A673 (cell line): ENCODE results near the gene USP2. TPM values are rescaled to one million over a fixed set of nuclear protein-coding genes. Genes with fewer than 3 reads are reported as not detected.

Source experiments
- BruUV-seq: library from RNA; stranded (reverse); fragments of 400-500 nt; replicated peaks from 2 replicates; lab custom pipeline; 2021; lab: Mats Ljungman, UMichigan
- CTCF ChIA-PET: fragments of 300-600 bp; sonication (Branson Sonifier 250); formaldehyde crosslinking; loops from one replicate; lab custom pipeline; 2022; ENCODE audit warnings: antibody characterized with exemption; lab: Charles Lee
- POLR2A ChIA-PET: fragments of 300-600 bp; sonication (Branson Sonifier 250); formaldehyde crosslinking; loops from one replicate; lab custom pipeline; 2022; ENCODE audit warnings: antibody characterized with exemption; ENCODE audit not compliant: low non-redundant PET; lab: Charles Lee
- DNase-seq: peaks from one replicate; pipeline ENCODE4 v3.0.0-alpha.2; 2015; ENCODE audit warnings: low spot score
- H3K27ac ChIP-seq: fragments of 200-600 bp; sonication (generic); 2 replicates; pipeline ENCODE4 v1.5.1; 2016; ENCODE audit warnings: mixed run types, low read depth, mild to moderate bottlenecking, mixed read lengths, antibody characterized with exemption, low read length; ENCODE audit not compliant: poor library complexity, severe bottlenecking
- H3K27me3 ChIP-seq: fragments of 200-600 bp; sonication (generic); replicated peaks from 2 replicates; pipeline ENCODE4 v1.6.1; 2017; ENCODE audit warnings: mixed run types, low read depth, mild to moderate bottlenecking, mixed read lengths, antibody characterized with exemption, low read length; ENCODE audit not compliant: insufficient read depth, poor library complexity
- H3K36me3 ChIP-seq: fragments of 200-600 bp; sonication (generic); 2 replicates; pipeline ENCODE4 v1.6.1; 2016; ENCODE audit warnings: mixed run types, mild to moderate bottlenecking, mixed read lengths, antibody characterized with exemption, low read length; ENCODE audit not compliant: insufficient read depth, poor library complexity, severe bottlenecking
- H3K4me1 ChIP-seq: fragments of 200-600 bp; sonication (generic); 2 replicates; pipeline ENCODE4 v1.6.1; 2017; ENCODE audit warnings: mixed run types, mild to moderate bottlenecking, mixed read lengths, antibody characterized with exemption, low read length; ENCODE audit not compliant: insufficient read depth, poor library complexity, severe bottlenecking
- H3K4me3 ChIP-seq: fragments of 200-600 bp; sonication (generic); 2 replicates; pipeline ENCODE4 v1.5.1; 2016; ENCODE audit warnings: low read depth, mixed run types, mild to moderate bottlenecking, mixed read lengths, low read length; ENCODE audit not compliant: poor library complexity, severe bottlenecking
- H3K9me3 ChIP-seq: fragments of 200-600 bp; sonication (generic); 2 replicates; pipeline ENCODE4 v1.6.1; 2016; ENCODE audit warnings: mixed run types, low read depth, mild to moderate bottlenecking, mixed read lengths, antibody characterized with exemption, low read length; ENCODE audit not compliant: poor library complexity, severe bottlenecking
- CTCF ChIP-seq: fragments of 300-800, 200-600 bp; sonication (generic); conservative IDR thresholded peaks from 2 replicates; pipeline ENCODE4 v1.5.1; 2017; ENCODE audit warnings: low read depth, mild to moderate bottlenecking, antibody characterized with exemption, low read length, moderate library complexity, mixed read lengths
- EZH2 ChIP-seq: fragments of 200-600 bp; sonication (generic); IDR thresholded peaks from 2 replicates; pipeline ENCODE4 v1.6.1; 2017; ENCODE audit warnings: borderline replicate concordance, low read depth, mild to moderate bottlenecking, mixed read lengths, antibody characterized with exemption, low read length; ENCODE audit not compliant: poor library complexity, severe bottlenecking
- intact Hi-C: fragments of 100-400 bp; cut with micrococcal nuclease; formaldehyde crosslinking; loops from one replicate; pipeline ENCODE4 v1.10.0; 2022; ENCODE audit not compliant: unreplicated experiment
- total RNA-seq: library from RNA; stranded (reverse); gene quantifications from 2 replicates; pipeline ENCODE4 v1.2.3, GENCODE V29; 2021

The USP2 gene
- total RNA-seq, 1 experiment from 2014 or later = 4.8 TPM

GRCh38 chr11:119342362-119343130 lies 38.9 kb downstream of the USP2 start:
- H3K36me3 ChIP-seq = no peaks in the 10 kb centered on the region
- TF ChIP-seq EZH2 (no peak), CTCF (no peak)
- intact Hi-C loops = no loop called here
- BruUV-seq = no TSS peak
- ChIA-PET CTCF (no interaction called here), POLR2A (no interaction called here)
- no peak overlapping the region for H3K27ac ChIP-seq
- no peak overlapping the region for H3K4me3 ChIP-seq
- DNase-seq = no peak
- H3K9me3 ChIP-seq = no peaks in the 10 kb centered on the region
- H3K4me1 ChIP-seq = peaks cover 28% of the 10 kb centered on the region
- peaks cover 16% of the 10 kb centered on the region for H3K27me3 ChIP-seq

GRCh38 chr11:119342023-119342300 lies 39.5 kb downstream of the USP2 start:
- TF ChIP-seq EZH2 (no peak), CTCF (no peak)
- intact Hi-C loops = no loop called here
- Histone ChIP-seq H3K27ac (no peak overlapping the region), H3K4me1 (peaks cover 31% of the 10 kb centered on the region), H3K27me3 (peaks cover 16% of the 10 kb centered on the region), H3K36me3 (no peaks in the 10 kb centered on the region), H3K9me3 (no peaks in the 10 kb centered on the region), H3K4me3 (no peak overlapping the region)
- CTCF ChIA-PET = interaction anchor here (0.6 kb wide), 1 partner anchor 389 kb away, joined by 9 read pairs; no protein-coding TSS in a partner anchor
- POLR2A ChIA-PET = no interaction called here
- BruUV-seq = no TSS peak
- no peak for DNase-seq

GRCh38 chr11:119341222-119342022 lies 40.1 kb downstream of the USP2 start:
- BruUV-seq = no TSS peak
- peaks cover 16% of the 10 kb centered on the region for H3K27me3 ChIP-seq
- no peaks in the 10 kb centered on the region for H3K9me3 ChIP-seq
- ChIA-PET CTCF (interaction anchor here (0.6 kb wide), 1 partner anchor 389 kb away, joined by 9 read pairs; no protein-coding TSS in a partner anchor), POLR2A (no interaction called here)
- peaks cover 4% of the 10 kb centered on the region for H3K36me3 ChIP-seq
- H3K27ac ChIP-seq = no peak overlapping the region
- DNase-seq = no peak
- intact Hi-C loops = no loop called here
- TF ChIP-seq CTCF = no peak
- no peak for TF ChIP-seq EZH2
- no peak overlapping the region for H3K4me3 ChIP-seq
- peaks cover 33% of the 10 kb centered on the region for H3K4me1 ChIP-seq
